Suprapubic skin (tissue), 3 donors: ENCODE measurements around the gene TSSK2.
"Not testable (repeated sequence)": the region's sequence is repeated elsewhere in the genome, so short reads cannot be mapped to it uniquely, and the experiment has no call there.

Source experiments
- CTCF ChIP-seq, 2 donors: fragments of 200-600 bp in 1 of 2; fragments of 450-650 bp in 1 of 2; sonication (generic) in 1 of 2; IDR thresholded peaks; one replicate each; pipeline ENCODE4 v1.5.1; 2016 to 2019; ENCODE audit warnings: antibody characterized with exemption in 2 of 2, mild to moderate bottlenecking in 1 of 2, moderate library complexity in 1 of 2
- EP300 ChIP-seq: sonication (generic); formaldehyde crosslinking; IDR thresholded peaks from one replicate; pipeline ENCODE4 v1.6.1; 2017; ENCODE audit warnings: antibody characterized with exemption

- not testable (repeated sequence) for TF ChIP-seq CTCF (IDR thresholded peaks at IDR 0.05); EP300
Measured at GRCh38 chr22:19084586-19084985, 46.5 kb upstream of the TSSK2 start.
